ENCODE results near the gene RNF123. TPM values are rescaled to one million over a fixed set of nuclear protein-coding genes. Genes with fewer than 3 reads are reported as not detected.

Gene RNF123
- total and polyA plus RNA-seq, 2 donors (not counting 3 experiments of a cell fraction or from before 2014, with no cell fraction given) = 43.4 to 59.3 TPM

GRCh38 chr3:49654176-49654825 lies 35.1 kb upstream of the RNF123 start:
- dilution Hi-C loops (cut with MboI; ENCODE audit: extremely low pct_ligation_motif_present, low sequenced_read_pairs) = no loop called here
- CTCF ChIA-PET = interaction anchor here (0.5 kb wide), 1 partner anchor 17 kb away, joined by 3 read pairs; no protein-coding TSS in a partner anchor

GRCh38 chr3:49654955-49655556 lies 34.3 kb upstream of the RNF123 start:
- no peak overlapping the region for H3K4me2 ChIP-seq (ENCODE audit: insufficient read depth, low read length)
- TF ChIP-seq POLR2A (IDR thresholded peaks at IDR 0.05; ENCODE audit: low read depth, low read length) (no peak), MYC (IDR thresholded peaks at IDR 0.05; ENCODE audit: low read depth, low read length) (no peak), CTCF (IDR thresholded peaks at IDR 0.05; ENCODE audit: extremely low read depth in 1 of 2, insufficient read depth in 1 of 2, low read depth in 1 of 2, low read length in 2 of 2) (no peak), EZH2 (IDR thresholded peaks at IDR 0.05; ENCODE audit: borderline replicate concordance, low read depth, low read length, severe bottlenecking) (no peak), JUN (IDR thresholded peaks at IDR 0.05; ENCODE audit: borderline replicate concordance, insufficient read depth, insufficient read length, low read depth) (no peak), POLR2AphosphoS5 (IDR thresholded peaks at IDR 0.05; ENCODE audit: insufficient read depth, low read depth, low read length) (no peak), FOS (IDR thresholded peaks at IDR 0.05; ENCODE audit: borderline replicate concordance, insufficient read depth, low read length) (no peak), GATA2 (IDR thresholded peaks at IDR 0.05; ENCODE audit: insufficient read depth, insufficient read length, low read depth, low read length) (no peak), MAX (IDR thresholded peaks at IDR 0.05; ENCODE audit: insufficient read depth, insufficient read length) (no peak)
- H3K79me2 ChIP-seq (ENCODE audit: control insufficient read depth, insufficient read depth, low read length) = no peaks in the 10 kb centered on the region
- no TSS peak for BruUV-seq (replicated peaks)
- no peaks in the 10 kb centered on the region for H3K9me3 ChIP-seq (replicated peaks; ENCODE audit: control insufficient read depth, insufficient read depth, low read length)
- DNase-seq (ENCODE audit: low read depth, low spot score) = no peak
- no peaks in the 10 kb centered on the region for H3K9me1 ChIP-seq (replicated peaks; ENCODE audit: control insufficient read depth, extremely low read depth, insufficient read depth, low read length)
- no peaks in the 10 kb centered on the region for H3K4me1 ChIP-seq (ENCODE audit: control insufficient read depth, extremely low read depth, insufficient read depth, low read length)
- H3K36me3 ChIP-seq (ENCODE audit: control insufficient read depth in 2 of 2, extremely low read depth in 1 of 2, insufficient read depth in 2 of 2, low read length in 2 of 2) = no peaks in the 10 kb centered on the region
- no peak overlapping the region for H3K4me3 ChIP-seq (replicated peaks in 1 of 3; ENCODE audit: insufficient read depth in 1 of 3, low read depth in 1 of 3, low read length in 3 of 3)
- H2AFZ ChIP-seq (ENCODE audit: low read depth, low read length) = no peak overlapping the region
- intact Hi-C loops (cut with micrococcal nuclease) = no loop called here
- no peak overlapping the region for H3K9ac ChIP-seq (replicated peaks; ENCODE audit: extremely low read depth, insufficient read depth, low read length)
- dilution Hi-C loops (cut with MboI; ENCODE audit: extremely low pct_ligation_motif_present, low sequenced_read_pairs) = no loop called here
- H3K27me3 ChIP-seq (ENCODE audit: control insufficient read depth in 2 of 2, insufficient read depth in 2 of 2, low read length in 2 of 2) = no peaks in the 10 kb centered on the region
- POLR2A ChIA-PET = no interaction called here
- H3K27ac ChIP-seq (ENCODE audit: insufficient read depth, low read depth, low read length) = no peak overlapping the region
- FAIRE-seq = no peak
- H4K20me1 ChIP-seq (replicated peaks; ENCODE audit: control insufficient read depth, extremely low read depth, insufficient read depth, low read length) = no peaks in the 10 kb centered on the region
- CTCF ChIA-PET = interaction anchor here (0.9 to 2.7 kb wide), 2 partner anchors 16 to 115 kb away, joined by 4 to 11 read pairs; no protein-coding TSS in a partner anchor

More at GRCh38 chr3:49654176-49654825, 35.1 kb upstream of the RNF123 start:
- Histone ChIP-seq H4K20me1 (replicated peaks; ENCODE audit: control insufficient read depth, extremely low read depth, insufficient read depth, low read length) (no peaks in the 10 kb centered on the region), H3K27me3 (ENCODE audit: control insufficient read depth in 2 of 2, insufficient read depth in 2 of 2, low read length in 2 of 2) (no peaks in the 10 kb centered on the region), H3K9ac (replicated peaks; ENCODE audit: extremely low read depth, insufficient read depth, low read length) (no peak overlapping the region), H3K27ac (ENCODE audit: insufficient read depth, low read depth, low read length) (no peak overlapping the region), H3K4me2 (ENCODE audit: insufficient read depth, low read length) (no peak overlapping the region), H3K4me1 (ENCODE audit: control insufficient read depth, extremely low read depth, insufficient read depth, low read length) (no peaks in the 10 kb centered on the region), H3K9me3 (replicated peaks; ENCODE audit: control insufficient read depth, insufficient read depth, low read length) (no peaks in the 10 kb centered on the region), H3K9me1 (replicated peaks; ENCODE audit: control insufficient read depth, extremely low read depth, insufficient read depth, low read length) (no peaks in the 10 kb centered on the region), H3K4me3 (replicated peaks in 1 of 3; ENCODE audit: insufficient read depth in 1 of 3, low read depth in 1 of 3, low read length in 3 of 3) (no peak overlapping the region), H3K79me2 (ENCODE audit: control insufficient read depth, insufficient read depth, low read length) (no peaks in the 10 kb centered on the region), H2AFZ (ENCODE audit: low read depth, low read length) (no peak overlapping the region), H3K36me3 (ENCODE audit: control insufficient read depth in 2 of 2, extremely low read depth in 1 of 2, insufficient read depth in 2 of 2, low read length in 2 of 2) (no peaks in the 10 kb centered on the region)
- intact Hi-C loops (cut with micrococcal nuclease) = no loop called here
- POLR2A ChIA-PET = no interaction called here
- DNase-seq (ENCODE audit: low read depth, low spot score) (no peak), FAIRE-seq (no peak)
- TF ChIP-seq MAX (IDR thresholded peaks at IDR 0.05; ENCODE audit: insufficient read depth, insufficient read length) = no peak
- no TSS peak for BruUV-seq (replicated peaks)
